ENCODE results near the gene R3HDM2.

The R3HDM2 gene

DNA sequence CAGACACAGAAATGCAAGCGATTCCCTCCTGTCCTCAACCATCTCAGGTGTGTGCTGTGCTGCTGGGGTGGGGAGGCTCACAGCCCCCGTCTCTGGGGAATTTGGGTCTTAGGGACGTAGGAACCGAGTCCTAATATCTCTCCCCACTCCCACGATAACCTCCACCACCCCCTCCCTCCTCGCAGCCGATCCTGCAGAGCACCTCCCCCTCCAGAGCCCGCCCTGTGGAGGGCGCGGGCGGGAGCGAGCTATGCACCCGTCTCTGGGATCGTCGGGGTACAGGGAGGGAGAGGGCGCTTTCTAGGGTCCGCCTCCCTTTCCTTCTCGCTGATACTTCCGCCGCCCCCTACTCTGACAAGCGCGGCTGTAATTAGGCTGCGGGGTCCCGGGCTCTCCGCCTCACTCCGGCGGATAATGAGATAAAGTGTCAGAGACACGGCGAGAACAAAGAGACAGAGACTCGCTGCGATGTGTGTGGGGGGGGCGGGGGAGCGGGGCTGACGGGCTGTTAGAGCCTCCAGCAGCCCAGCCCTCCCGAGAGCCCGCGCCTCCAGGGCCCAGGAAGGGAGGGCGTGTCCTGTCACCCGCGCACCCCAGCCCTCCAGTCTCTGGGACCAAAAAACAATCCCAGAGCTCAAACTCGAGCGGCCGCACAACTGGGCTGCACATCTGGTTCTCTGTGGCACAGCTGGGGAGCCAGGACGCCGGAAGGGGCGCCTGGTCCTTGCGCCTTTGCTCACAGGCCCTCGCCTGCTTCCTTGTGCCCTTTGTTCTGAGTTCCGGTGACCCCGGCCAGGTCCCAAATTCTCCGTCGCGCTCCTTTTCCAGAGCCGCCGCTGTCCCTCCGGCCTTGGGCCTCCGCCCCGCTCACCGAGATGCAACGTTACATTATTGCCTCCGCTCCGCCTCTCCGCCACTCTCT, 192.7 kb downstream of the R3HDM2 start:
- no peak for DNase-seq

DNA sequence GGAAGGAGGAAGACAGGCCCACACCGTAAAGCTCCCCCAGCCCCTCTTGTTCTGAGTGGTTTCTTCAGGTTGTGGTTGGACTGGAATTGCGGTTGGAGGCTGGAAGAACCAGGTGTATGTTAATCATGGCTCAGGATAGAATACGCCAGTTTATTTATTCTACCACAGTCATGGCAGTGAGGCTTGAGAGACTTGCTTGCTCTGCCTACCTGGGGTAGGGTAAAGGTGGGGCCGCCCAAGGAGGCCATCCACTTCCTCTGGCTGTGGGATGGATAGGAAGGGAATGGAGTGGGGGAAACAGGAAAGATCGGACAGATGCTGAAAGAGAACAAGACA, 193.3 kb downstream of the R3HDM2 start:
- no peak for DNase-seq

DNA sequence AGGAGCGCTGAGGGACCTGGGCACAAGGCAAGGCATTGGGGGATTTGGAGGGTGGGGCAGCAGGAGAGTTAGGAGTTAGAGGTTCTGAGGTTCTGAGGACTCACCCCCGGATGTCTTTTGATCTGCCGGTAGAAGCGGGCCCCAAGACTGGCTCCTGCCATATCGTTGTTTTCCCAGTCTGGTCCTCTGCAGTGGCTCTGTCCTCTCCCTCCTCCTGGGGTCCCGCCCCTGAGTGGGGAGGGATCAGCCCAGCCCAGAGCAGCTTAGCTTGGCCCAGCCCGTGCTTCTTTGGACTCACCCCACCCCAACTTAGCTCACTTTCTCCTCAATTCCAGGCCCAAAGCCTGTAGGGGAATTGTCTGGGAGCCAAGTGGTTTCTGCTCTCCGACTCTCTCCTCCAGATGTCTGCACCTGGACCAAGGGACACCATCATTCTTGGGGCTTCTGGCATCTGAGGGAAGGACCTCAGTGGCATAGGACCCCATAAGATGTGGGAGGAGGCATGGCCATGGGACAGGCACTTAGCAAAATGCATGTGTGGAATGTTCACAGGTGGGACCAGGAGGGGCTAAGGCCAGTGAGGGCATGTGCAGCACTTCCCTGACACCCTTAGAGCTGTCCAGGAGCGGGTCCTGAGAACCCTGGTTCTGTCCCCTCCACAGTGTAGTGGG, 193.8 kb downstream of the R3HDM2 start:
- DNase-seq = no peak

DNA sequence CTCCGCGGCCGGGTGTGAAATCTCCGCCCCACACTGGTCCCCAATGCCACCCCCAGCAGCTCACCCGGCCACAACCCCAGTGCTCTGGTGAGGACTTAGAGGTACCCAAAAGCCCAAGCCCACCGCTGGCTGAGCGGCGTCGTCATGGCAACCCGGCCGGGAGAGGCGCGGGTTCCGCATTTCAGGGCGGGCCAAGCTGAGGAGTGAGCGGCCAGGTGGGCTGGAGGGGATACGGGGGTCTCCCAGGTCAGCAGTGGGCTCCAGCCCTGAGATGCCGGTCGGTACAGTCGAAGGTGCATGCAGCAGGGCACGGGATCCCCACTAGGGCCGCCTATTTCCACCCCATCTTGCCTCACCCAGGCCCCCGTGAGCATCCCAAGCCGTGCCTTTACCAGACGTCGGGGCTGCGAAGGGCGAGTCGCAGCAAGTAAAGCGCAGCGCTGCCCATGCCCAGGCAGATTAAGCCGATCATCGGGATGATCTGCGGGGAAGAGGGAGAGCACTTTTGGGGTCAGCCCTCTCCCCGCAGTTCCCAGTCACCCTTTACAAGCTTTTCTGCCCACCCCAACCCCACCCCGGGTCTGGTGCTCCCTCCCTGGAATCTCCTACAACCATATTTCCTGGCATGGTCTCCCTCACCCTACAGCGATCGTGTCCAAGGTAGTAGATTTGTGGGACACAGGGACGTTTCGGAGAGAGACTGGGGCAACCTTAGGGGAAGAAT, 194.5 kb downstream of the R3HDM2 start:
- no peak for DNase-seq

DNA sequence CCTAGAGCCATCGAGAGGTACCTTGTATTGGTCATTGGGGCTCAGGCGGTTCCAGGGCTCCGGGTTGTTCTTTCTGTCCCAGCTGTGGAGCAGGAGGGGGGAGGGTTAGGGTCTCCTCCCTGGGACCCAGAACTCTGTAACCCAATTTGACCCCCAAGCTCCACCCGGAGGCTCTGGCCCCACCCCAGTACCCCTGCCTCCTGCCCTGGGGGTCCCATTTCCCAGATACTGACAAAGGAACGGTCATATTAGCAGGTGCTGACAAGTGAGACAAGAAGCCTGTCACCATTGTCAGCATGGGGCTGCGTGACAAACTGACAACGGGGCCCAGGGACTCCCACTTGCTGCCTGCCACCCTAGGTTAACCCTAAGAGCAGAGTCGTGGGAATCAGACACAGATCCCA, 195.1 kb downstream of the R3HDM2 start:
- no peak for DNase-seq

DNA sequence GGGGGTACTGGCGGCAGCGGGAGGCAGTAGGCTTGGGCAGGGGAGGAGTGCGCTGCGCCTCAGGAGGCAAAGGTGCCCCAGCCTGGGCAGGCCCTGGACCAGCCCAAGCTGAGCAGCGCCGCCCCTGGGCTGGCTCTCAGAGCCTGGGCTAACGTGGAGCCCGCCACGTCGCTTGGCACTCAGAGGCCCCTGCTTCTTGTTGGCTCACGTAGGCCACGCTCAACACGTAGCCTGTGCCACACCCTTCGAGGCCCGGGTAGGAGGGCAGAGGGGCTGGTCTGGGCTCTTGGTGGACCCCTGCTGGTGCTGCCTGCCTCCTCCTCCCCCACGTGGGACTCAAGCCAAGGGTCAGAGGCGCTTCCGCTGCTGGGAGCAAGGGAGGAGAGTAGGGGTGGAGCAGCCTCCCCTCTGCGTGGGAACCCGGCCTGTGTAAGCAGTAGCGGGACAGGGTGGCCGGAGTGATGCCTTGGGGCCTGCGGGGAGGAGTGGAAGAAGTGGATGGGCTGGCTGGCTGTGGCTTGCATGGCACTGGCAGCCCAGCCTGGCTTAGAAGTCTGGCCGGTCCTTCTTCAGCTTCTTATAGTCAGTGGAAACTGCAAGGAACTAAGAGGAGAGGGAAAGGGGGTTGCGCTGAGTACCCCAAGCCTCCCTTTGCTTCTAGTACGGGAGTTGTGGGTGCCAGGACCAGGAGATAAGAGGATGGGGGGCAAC, 195.7 kb downstream of the R3HDM2 start:
- no peak for DNase-seq

DNA sequence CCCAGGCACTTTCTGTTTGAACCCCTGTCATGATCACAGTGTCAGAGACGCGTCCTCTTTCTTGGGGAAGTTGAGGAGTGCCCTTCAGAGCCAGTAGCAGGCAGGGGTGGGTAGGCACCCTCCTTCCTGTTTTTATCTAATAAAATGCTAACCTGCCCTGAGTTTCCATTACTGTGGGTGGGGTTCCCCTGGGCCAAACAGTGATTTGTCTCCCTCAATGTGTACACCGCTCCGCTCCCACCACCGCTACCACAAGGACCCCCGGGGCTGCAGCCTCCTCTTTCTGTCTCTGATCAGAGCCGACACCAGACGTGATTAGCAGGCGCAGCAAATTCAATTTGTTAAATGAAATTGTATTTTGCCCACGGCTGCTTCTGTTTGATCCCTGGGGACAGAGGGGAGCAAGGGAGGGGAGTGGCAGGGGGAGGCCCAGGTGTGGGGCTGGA, 196.2 kb downstream of the R3HDM2 start:
- no peak for DNase-seq

DNA sequence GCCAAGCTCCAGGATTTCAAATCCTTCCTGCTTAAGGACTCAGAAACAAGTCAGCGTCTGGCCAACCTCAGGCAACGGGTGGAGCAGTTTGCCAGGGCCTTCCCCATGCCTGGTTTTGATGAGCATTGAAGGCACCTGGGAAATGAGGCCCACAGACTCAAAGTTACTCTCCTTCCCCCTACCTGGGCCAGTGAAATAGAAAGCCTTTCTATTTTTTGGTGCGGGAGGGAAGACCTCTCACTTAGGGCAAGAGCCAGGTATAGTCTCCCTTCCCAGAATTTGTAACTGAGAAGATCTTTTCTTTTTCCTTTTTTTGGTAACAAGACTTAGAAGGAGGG, 196.6 kb downstream of the R3HDM2 start:
- DNase-seq = no peak

DNA sequence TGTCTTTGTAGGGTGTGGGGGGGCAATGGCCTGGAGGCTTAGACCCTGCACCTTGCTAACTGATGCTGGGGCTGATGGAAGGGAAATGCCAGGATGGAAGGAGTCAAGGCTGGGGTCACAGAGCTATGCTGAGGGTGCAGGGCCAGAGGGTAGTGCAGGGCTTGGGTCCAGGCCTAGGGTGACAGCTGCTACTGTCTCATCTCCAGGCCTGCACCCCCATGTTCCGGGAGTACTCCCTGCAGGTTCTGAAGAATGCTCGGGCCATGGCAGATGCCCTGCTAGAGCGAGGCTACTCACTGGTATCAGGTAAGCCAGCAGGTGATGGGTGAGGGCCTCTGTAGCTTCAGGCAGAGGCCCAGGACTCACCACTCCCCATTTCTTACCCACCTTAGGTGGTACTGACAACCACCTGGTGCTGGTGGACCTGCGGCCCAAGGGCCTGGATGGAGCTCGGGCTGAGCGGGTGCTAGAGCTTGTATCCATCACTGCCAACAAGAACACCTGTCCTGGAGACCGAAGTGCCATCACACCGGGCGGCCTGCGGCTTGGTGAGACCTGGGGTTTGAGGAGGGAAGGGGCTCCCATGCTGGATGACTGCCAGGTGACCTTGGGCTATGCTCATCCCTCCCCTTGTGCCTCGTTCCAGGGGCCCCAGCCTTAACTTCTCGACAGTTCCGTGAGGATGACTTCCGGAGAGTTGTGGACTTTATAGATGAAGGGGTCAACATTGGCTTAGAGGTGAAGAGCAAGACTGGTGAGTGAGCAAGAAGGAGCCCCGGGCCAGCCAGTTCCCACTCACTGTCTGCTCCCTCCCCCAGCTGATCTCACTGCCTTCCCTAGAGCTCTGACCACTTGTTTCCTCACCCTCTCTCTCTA, 197.2 kb downstream of the R3HDM2 start:
- DNase-seq = no peak

DNA sequence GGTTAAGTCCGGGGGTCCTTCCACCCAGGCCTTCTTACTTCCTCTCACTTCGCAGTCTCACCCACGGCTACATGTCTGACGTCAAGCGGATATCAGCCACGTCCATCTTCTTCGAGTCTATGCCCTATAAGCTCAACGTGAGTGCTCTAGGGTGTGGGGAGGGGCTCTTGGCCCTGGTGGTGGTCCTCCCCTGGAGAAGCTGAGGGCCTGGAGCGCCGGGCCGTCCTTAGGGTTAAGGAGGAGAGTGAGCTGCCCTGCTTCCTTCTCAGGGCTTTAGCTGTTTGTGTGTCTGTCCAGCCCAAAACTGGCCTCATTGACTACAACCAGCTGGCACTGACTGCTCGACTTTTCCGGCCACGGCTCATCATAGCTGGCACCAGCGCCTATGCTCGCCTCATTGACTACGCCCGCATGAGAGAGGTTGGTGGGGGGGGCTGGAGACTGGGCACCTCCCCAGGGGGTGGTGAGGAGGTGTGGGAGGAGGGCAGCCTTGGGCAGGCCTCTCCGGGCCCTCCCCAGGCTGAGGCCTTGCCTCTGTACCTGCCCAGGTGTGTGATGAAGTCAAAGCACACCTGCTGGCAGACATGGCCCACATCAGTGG, 198.6 kb downstream of the R3HDM2 start:
- no peak for DNase-seq

DNA sequence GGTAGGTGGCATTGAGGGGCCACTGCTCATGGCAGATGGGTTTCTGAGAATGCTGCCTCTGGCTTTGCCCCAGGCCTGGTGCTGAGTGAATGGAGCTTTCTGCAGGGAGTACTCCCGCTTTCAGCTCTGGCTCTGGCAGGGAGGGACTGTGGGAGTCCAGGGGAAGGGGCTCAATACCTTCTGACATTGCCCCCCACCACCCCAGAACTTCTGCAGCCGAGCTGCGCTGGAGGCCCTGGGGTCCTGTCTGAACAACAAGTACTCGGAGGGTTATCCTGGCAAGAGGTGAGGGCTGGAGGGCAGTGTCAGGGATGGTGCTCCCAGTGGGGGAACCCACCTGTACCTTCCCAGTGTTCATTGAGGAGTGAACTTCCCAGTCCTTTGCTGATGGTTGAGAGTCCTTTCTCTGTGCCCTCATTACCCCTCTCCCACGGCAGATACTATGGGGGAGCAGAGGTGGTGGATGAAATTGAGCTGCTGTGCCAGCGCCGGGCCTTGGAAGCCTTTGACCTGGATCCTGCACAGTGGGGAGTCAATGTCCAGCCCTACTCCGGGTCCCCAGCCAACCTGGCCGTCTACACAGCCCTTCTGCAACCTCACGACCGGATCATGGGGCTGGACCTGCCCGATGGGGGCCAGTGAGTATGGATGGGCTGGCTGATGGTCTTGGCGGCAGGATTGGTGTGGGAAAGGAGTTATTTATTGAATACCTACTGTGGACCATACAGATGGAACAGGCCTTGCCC, 199.4 kb downstream of the R3HDM2 start:
- no peak for DNase-seq

DNA sequence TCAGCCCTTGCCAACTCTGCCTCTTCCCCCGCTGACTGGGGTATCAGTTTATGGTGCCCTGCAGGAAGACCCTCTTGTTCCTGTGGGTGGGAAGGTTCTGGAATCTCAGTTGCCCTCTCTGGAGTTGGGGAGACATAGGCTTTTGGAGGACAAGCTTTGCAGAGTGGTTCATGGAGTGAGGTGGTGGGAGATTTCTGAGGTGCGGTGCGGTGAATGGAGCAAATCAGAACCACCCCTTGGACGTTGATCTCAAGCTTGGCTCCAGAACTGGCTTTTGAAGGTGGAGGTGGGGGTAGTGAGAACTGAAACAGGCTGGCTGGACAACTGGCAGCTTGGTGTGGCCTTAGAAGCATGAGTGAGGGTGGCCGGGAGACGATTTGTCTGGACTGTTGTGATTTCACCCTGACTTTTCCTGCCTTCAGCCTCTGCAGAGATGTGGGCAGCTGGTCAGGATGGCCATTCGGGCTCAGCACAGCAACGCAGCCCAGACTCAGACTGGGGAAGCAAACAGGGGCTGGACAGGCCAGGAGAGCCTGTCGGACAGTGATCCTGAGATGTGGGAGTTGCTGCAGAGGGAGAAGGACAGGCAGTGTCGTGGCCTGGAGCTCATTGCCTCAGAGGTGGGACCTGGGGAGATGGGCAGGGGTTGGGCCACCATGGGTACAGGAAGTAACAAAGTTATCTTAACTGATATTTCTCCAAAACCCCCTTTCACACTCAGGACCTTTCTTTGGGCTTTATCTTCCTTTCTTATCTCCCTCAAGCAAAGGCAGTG, 200.3 kb downstream of the R3HDM2 start:
- no peak for DNase-seq

DNA sequence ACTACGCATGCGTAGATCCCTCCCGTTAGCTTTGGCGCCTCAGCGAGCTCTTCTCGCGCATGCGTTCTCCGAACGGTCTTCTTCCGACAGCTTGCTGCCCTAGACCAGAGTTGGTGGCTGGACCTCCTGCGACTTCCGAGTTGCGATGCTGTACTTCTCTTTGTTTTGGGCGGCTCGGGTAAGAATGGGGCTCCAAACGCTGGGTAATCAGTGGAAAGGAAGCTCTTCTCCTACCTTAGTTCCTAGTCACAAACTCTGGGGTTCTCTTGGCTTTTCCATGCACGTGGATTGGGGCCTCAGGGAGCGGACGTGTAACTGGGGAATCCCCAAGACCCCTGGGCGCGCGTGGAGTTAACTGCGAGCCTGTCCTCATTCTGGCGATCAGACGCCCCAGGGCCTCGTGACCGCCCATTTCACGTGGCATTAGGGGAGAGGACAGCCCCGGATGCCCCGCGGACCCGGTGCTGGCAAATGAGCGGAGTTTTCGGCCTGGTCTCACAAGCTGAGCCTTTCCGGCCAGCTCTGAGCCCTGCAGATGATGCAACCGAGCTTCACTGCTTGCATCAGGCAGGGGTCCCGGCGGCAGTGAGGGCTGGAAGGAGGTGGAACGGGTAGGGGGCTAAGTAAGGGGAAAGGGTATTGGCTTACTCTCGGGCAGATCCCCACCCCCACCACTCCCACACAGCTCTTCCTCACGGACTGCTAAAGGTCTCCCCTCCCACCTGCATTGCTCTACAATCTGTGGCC, 201.0 kb downstream of the R3HDM2 start, which contains the start of gene SHMT2:
SHMT2 (plus strand) TSS at position 78 of the 747 bp plus-strand sequence; CDS start at position 146, 68 bp downstream.
- DNase-seq = peak; percentile 98

DNA sequence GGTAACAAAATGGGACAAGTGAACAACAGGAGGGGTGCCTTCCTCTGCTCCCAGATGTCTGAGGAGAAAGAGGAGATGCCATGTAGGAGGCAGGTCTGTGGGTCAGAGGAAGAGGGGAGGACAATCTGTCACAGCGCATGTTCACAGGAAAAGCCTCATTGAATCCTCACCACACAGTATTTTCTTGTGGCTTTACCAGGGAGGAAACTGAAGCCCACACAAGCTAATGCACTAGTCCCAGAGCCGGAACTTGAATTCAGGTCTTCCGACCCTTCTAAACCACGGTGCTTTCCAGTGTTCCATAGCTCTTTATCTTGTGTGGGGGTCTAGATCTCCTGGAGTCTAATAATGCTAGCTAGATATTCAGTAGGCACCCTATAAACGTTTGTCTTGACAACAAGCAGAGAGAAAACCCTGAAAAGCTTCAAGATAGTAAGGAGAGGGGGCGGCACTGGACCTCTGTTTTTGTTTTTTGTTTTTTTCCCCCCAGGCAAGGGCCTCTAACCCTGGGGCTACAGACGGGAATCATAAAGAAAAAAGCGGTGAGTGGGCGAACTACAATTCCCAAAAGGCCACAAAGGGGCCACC, 201.7 kb downstream of the R3HDM2 start:
- DNase-seq = no peak

DNA sequence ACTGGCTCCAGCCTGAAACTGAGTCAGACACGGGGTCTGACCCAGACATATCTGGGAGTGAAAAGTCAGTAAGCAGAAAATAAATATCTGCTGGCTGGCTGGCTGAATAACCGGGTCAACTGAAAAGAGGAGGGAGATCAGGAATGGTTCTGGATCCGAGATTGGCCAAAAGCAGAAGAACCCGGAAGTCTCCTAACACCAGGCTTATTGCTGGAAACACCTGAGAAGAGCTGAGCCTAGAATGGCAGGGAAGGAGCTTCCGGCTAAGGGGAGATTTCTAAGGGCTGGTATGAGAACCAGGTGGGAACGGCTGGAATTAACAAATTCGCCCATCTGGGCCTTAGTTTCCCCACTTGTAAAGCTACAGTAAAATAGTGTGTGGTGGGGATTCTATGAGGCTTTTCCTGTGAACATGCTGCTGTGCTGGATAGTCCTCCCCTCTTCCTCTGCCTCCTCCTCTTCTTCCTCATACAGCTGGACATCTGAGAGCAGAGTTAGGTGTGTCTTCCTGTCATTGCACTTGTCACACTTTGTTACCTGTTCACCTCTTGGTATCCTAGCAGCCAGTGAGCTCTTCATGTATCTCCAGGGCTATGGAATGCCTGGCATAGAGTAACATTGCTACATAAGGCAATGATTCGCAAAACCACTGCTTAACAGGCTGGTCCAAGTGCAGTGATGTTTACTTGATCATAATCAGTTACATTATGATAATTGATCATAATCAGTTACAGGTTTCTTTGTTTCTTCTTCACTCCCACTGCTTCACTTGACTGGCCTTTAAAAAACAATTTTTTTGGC, 203.3 kb downstream of the R3HDM2 start:
- no peak for DNase-seq

DNA sequence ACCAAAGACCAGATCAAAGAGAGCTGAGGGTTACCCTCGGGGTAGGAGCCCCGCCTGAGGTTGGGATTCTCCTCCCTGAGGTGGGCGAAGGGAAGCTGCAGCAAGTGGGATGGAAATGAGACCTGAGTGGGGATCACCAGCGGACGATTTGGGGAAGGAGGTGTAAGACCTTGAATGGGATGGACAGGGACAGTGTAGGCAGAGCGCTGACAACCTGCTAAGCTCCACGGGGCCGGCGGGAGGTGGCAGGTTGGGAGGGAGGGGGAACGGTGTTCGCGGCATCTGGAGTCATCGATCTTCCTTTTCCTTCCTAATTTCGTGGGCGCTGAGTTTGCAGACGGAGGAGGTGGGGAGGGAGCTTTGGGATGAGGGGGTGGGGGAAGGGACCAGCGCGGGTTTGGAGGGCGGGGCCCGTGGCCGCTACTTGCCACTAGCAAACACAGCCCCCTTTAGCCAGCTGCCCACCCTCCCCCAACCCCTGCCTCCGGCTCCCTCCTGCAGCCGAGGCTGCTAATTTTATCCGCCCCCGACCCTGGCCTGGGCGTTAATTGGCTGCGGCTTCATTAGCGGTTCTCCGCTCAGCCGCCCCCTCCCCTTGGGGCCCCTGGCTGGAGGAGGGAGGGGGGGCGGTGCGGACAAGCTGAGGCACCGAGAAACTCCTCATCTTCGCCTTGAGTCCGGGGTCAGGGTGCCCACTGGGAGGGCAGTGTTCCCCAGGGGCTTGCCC, 204.1 kb downstream of the R3HDM2 start:
- no peak for DNase-seq

DNA sequence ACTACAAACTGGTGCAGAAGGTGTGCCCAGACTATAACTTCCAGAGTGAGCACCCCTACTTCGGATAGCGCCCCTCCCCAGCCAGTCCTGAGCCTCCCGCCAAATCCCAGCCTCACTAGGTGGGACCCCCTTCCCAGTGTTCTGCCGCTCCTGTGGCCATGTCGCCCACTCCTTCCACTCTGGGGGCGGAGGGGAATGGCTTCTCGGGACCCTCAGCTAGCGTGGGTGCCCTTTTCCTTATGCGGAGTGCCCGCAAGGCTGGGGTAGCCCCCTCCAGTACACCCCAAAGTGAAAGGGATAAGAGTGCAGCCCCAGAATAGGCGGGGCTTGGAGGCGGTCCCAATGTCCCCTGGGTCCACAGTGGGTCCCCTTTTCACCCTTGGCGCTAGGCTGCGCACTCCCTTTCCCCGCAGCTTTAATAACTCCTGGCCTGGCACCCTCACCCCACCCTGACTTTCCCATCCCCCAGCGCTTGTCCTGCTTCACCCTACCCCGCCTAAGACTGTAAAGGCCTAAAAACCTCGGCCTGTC, 205.1 kb downstream of the R3HDM2 start:
- no peak for DNase-seq
